GM18519 (cell line): ENCODE results near the gene DAAM2.

ENCODE experiments used
- ATAC-seq: cut with Tn5 transposase; IDR thresholded peaks from one replicate; pipeline ENCODE4 v1.9.1; 2021; ENCODE audit warnings: mild to moderate bottlenecking, moderate library complexity; ENCODE audit not compliant: unreplicated experiment, low FRiP score

DAAM2 gene

DNA sequence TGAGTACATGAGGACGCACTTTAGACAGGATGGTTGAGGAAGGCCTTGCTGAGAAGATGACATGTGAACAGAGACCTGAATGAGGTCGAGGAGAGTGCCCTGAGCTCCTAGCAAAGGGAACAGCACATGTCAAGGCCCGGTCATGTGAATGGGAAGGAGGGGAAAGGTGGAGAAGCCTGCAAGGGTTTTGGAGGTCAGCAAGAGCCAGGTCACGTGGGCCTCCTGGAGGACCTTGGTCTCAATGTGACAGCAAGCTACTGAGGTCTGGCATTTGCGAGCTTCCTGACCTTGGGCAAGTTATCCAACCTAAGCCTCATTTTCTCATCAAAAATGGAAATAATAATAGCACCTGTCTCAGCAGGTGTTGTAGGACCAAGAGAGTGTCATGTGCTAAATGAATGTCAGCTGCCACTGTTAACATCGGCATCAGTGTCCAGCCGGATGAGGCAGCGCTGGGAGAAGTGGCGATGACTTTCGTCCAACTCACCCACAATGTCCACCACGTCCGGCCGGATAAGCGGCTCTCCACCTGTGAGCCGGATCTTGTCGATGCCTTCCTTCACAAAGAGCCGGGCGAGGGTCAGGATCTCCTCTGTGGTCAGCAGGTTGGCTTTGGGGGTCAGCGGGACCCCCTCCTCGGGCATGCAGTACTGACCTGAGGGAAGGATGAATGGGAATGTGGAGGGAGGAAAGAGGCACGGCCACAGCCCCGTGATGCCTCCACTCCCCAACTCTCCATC is 133.2 kb downstream of the DAAM2 start:
- no peak for ATAC-seq

DNA sequence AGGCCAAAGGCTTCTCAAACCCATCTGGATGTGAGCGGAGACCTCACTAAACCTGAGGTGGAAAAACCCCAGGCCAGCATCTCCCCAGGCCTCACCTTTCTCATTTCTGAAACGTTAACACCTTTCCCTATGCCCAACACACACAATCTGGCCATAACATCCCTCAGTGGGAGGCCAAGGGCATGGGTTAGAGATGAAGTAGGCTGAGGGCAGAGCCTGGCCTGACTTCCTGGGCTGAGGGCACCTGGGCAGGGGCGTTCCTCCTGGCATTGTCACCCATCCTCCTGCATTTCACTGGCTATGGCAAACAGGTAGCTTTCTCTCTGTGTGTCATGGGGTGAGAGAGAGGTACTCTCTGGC is 133.7 kb downstream of the DAAM2 start:
- no peak for ATAC-seq

DNA sequence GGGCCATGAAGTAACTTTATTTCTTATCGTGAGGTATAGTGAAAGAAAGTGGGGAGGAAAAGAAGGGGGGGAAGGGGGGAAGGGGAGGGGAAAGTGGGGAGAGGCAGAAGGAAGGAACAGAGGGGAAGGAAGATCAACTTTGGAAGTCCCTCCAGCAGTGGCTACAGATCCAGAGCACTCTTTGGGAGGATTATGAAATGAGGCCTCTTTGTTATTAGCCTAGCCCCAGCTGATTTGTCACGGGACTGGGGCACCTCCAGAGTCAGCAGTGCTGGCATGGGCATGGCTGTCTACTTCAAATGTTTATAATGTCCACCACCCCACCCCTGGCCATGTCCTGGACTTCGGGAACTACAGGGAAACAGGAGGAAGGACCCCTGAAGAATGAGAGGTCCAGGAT is 134.5 kb downstream of the DAAM2 start:
- no peak for ATAC-seq

- ATAC-seq = no peak
These were observed 135.0 kb downstream of the DAAM2 start for GRCh38 chr6:39927159-39927558.

DNA sequence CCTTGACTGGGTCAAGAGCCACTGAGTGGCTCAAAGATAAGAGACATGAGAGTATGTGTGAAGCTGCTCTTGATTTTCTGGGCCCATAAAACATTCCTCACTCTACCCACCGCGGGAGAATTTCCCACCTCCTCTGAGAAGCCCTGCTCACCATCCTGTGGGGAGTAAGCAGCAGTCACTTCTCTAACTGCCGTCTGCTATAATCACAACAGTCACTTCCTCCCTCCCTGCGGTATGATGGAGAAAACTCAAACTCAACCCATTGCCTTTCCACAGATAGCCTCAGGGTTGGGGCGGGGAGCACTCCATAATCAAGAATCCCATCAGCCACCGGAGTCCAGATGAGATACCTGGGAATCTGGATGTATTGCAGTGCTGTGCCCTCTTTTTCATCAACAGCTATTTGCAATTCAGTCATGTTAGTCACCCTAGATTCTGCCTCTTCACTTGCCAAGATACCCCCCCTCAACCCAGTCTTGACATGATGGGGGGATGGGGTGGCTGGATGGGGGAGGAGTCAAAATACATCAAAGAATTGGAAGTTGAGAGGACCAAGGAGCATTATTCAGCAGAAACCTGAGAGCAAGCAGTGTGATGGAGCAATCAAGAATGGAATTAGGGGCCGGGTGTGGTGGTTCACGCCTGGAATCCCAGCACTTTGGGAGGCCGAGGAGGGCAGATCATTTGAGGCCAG is 137.0 kb downstream of the DAAM2 start:
- no peak for ATAC-seq

- no peak for ATAC-seq
These were observed 137.7 kb downstream of the DAAM2 start for GRCh38 chr6:39929733-39930461.

DNA sequence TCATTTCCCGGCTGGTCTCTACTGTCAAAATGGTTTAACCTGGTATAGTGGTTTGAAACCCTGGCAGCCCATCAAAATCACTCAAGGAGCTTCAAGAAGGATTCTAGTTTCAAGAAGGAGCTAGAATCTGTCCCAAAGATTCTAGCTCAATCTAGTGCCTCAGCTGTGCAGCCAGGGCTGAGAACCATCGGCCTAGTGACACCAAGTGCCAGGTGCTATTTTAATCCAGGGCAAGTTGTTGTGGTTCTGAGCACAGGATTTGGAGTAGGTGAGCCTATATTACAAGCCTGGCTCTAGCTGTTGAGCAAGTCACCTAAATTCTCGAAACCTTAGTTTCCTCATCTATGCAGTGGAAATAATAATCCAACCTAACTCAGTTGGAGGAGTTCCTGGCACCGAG is 138.4 kb downstream of the DAAM2 start:
- ATAC-seq = no peak

GRCh38 chr6:39931607-39932006 is 139.4 kb downstream of the DAAM2 start:
- no peak for ATAC-seq

DNA sequence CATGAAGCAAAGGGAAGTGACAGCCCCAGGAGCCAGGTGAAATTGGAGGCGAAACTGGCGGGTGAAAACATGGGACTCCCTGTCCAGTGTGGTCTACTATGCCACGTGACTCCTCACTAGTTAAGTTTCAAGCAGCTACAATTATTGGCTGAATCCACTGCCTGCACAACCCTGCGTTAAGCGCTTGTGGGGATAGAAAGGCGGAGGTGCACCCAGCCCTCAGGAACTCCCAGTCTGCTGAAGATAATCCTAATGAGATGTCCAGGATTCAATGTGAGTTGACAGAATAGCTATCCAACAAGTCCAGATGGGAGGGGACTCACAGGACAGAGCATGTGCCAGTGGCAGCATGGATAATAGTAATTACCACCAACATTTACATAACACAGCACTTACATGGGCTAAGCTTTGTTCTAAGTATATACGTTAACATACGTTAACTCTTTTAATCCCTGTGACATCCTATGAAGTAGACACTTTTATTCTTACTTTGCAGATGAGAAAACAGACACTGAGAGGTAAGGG is 140.3 kb downstream of the DAAM2 start:
- ATAC-seq = no peak

DNA sequence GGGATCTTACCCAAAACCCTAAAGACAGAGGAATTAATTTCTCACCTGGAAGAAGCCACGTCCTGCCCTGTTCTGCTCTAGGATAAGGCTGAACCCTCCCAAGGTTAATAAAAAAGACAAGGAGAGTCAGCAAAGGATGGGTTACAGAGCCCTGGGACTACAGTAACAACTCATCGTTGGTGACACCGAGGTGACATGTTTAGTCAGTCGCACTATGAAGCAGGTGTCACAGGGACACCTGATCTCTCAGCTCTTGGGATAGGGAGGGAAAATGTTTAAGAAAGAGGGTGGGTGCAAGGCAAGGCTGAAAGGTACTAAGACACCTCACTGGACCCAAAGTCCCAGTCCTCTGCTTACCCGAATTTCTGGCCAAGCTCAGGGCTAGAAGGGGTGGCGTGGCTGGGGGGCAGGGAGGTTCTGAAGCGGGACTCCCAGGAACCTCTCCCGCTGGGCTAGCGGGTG is 141.5 kb downstream of the DAAM2 start:
- ATAC-seq = no peak

DNA sequence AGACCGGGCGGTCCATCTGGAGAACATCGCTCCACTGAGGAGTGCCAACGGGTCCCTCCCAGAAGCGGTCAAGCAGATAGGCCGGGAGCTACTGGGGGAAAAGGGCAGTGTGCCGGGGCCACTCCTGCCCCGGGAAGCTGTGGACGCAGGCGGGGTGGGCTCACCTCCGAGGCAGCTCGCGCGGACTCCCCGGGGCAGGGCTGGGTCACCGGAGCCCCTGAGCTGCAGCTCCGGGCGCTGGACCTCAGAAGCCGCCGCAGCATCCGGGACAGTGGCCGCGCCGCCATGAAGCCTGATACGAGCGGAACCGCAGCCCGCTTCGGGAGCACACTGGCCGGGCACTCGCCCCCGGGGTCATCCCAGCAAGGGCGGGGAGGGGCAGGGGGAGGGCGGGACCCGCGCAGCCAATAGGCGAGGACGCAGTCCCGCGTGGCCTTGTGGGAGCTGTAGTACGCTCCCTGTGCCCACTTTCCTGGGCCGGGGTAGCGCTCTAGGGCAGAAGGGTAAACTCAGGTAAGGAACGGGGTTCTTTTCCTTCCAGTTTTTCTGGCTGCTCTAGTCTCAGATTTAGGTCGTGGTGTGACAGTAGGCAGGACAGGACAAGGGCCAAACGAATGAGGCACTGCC is 142.1 kb downstream of the DAAM2 start, which contains the start of gene MOCS1:
Gene MOCS1 (minus strand): TSS at position 332 of the 627 bp plus-strand sequence. CDS start 45 bp downstream, at position 287.
- no peak for ATAC-seq

GRCh38 chr6:39935241-39935640 is 143.1 kb downstream of the DAAM2 start:
- ATAC-seq = no peak

- no peak for ATAC-seq
These were observed 144.7 kb downstream of the DAAM2 start for GRCh38 chr6:39936857-39937256.

- no peak for ATAC-seq
These were observed 145.6 kb downstream of the DAAM2 start for GRCh38 chr6:39937686-39938333.

DNA sequence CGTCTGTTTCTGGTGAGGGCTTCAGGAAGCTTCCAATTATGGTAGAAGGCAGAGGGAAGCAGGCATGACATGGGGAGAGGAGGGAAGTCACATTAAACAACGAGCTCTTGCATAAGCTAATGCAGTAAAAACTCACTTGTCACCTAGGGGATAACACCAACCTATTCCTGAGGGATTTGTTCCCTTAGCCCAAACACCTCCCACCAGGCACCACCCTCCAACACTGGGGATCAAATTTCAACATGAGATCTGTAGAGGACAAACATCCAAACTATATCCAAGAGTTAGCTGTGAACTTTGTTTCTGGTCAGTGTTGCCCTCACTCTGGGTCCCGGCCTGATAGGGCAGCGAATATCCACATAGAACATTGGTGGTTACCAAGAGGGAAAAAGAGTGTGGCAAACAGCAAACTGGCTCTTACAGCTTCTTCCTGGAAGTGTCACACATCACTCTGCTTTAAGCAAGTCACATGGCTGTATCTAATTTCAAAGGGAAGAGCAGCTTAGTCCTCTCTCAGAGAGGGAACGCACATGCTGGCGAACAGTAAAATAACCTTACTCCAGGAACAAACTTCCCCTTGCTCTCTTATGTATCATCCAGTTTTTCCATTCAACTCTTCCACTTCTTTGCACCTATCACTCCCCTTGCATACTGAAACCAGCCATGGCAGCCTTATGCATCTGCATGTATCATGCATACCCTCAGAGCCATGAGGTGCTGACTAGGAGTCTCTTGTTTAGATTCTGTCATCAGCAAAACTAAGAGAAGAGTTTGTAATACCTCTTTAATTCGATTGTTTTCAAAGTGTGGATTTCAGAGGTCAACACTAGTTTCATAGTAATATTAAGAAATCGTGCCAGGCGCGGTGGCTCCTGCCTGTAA is 146.8 kb downstream of the DAAM2 start:
- no peak for ATAC-seq

DNA sequence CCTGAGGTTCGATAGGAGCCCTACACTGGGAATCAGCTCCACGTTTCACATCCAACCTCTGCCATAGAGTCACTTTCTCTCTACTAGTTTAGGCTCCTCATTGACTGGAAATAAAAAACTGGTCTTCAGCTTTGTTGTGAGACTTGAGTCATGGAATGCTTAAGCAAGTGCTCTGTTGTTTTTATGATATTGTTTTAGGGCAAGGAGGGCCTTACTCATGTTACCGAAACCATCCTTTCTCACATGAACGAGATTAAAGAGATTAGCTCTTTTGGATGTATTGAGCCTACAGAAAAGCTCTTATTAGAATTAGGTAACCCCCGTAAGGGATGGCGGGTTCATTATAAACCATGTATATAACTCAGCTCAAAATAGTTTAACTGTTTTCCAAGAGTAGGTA is 149.0 kb downstream of the DAAM2 start:
- no peak for ATAC-seq

DNA sequence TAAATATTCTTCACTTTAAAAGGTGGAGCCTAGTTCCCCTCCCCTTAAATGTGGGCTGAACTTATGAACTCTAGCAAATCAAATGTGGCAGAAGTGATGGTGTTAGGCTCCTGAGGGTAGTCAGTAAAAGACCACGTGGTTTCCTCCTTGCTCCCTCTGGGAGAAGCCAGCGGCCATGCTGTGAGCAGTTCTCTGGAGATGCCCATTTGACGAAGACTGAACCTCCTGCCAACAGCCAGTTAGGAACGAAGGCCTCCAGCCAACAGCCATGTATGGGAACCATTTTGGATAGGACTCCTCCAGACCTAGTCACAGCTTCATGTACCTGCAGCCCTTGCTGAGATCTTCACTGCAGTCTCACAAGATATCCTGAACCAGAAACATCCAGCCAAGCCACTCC is 149.6 kb downstream of the DAAM2 start:
- ATAC-seq = no peak

- no peak for ATAC-seq
These were observed 150.9 kb downstream of the DAAM2 start for GRCh38 chr6:39942903-39943580.

DNA sequence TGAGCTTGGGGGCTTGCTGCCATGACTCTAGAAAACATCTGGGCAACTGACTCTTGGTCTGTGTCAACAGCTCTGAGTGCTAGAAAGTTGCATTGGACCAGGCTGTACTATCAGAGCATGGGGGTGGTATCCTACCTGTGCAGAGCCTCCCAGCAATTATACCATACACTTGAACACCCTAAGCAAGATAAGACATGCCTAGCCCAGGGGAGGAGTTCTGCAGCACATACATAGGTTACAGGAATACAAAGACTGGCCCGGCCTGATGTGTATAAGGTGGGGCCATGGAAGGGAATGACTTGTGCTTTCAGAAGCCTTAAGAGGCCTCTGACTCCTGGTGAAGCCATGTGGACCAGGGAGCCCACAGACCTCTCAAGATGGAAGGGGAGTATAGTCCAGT is 153.4 kb downstream of the DAAM2 start:
- no peak for ATAC-seq
